ENCODE data around the gene STAT5B. TPM values are rescaled to one million over a fixed set of nuclear protein-coding genes. Genes with fewer than 3 reads are reported as not detected.

The STAT5B gene
- total RNA-seq, 1 experiment from 2014 or later: 36.4 TPM

DNA sequence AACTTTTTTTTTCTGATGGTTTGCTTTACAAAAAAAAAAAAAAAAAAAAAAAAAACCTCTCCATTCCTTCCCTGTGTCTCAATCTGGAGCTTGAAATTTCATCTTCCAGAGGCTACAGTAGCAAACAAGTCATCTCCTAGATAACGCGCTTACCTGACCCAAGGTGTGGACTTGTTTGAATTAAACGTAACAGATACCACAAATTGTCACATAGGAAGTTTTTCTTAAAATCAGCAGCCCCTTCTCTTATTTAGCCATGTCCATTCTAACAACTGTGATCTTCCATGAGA, 2.0 kb downstream of the STAT5B start (continued):
- TF ChIP-seq, protein P1, sequence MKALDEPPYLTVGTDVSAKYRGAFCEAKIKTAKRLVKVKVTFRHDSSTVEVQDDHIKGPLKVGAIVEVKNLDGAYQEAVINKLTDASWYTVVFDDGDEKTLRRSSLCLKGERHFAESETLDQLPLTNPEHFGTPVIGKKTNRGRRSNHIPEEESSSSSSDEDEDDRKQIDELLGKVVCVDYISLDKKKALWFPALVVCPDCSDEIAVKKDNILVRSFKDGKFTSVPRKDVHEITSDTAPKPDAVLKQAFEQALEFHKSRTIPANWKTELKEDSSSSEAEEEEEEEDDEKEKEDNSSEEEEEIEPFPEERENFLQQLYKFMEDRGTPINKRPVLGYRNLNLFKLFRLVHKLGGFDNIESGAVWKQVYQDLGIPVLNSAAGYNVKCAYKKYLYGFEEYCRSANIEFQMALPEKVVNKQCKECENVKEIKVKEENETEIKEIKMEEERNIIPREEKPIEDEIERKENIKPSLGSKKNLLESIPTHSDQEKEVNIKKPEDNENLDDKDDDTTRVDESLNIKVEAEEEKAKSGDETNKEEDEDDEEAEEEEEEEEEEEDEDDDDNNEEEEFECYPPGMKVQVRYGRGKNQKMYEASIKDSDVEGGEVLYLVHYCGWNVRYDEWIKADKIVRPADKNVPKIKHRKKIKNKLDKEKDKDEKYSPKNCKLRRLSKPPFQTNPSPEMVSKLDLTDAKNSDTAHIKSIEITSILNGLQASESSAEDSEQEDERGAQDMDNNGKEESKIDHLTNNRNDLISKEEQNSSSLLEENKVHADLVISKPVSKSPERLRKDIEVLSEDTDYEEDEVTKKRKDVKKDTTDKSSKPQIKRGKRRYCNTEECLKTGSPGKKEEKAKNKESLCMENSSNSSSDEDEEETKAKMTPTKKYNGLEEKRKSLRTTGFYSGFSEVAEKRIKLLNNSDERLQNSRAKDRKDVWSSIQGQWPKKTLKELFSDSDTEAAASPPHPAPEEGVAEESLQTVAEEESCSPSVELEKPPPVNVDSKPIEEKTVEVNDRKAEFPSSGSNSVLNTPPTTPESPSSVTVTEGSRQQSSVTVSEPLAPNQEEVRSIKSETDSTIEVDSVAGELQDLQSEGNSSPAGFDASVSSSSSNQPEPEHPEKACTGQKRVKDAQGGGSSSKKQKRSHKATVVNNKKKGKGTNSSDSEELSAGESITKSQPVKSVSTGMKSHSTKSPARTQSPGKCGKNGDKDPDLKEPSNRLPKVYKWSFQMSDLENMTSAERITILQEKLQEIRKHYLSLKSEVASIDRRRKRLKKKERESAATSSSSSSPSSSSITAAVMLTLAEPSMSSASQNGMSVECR (CRISPR knock-in tag; IDR thresholded peaks at IDR 0.05; ENCODE audit: borderline replicate concordance): no peak
- TF ChIP-seq PRRX2 (CRISPR knock-in tag; IDR thresholded peaks at IDR 0.05): no peak

- CTCF ChIA-PET: interaction anchor here (0.6 to 2.2 kb wide), 6 partner anchors 38 to 938 kb away, joined by 3 to 19 read pairs (median 4); partner anchors contain the start of genes HSPB9 and TMEM106A
- peak overlapping the region; percentile 21; the same call in 1 of the 2 replicates for H3K27ac Mint-ChIP-seq
- POLR2A ChIA-PET: no interaction called here
These were observed 2.5 kb downstream of the STAT5B start for GRCh38 chr17:42273474-42274252.

More at GRCh38 chr17:42273474-42274252, 2.5 kb downstream of the STAT5B start:
- no peak for TF ChIP-seq ZNF281 (CRISPR knock-in tag; IDR thresholded peaks at IDR 0.05)
- TF ChIP-seq TP53 (CRISPR knock-in tag; IDR thresholded peaks at IDR 0.05): no peak
- no peak for TF ChIP-seq CREB1 (CRISPR knock-in tag; IDR thresholded peaks at IDR 0.05)
- TF ChIP-seq CDX4 (CRISPR knock-in tag; IDR thresholded peaks at IDR 0.05; ENCODE audit: borderline replicate concordance): no peak
- TF ChIP-seq PRDM15 (CRISPR knock-in tag; IDR thresholded peaks at IDR 0.05): no peak
- TF ChIP-seq ZNF317 (CRISPR knock-in tag; IDR thresholded peaks at IDR 0.05; ENCODE audit: borderline replicate concordance, low read depth): no peak
- no peak for TF ChIP-seq RELA (CRISPR knock-in tag; IDR thresholded peaks at IDR 0.05; ENCODE audit: borderline replicate concordance)
- TF ChIP-seq ZNF416 (CRISPR knock-in tag; IDR thresholded peaks at IDR 0.05): no peak
- no peak for TF ChIP-seq NR3C1 (CRISPR knock-in tag; conservative IDR thresholded peaks at IDR 0.05; ENCODE audit: low read depth)
- TF ChIP-seq FOXP1 (CRISPR knock-in tag; IDR thresholded peaks at IDR 0.05; ENCODE audit: borderline replicate concordance): no peak
- TF ChIP-seq SMAD3 (CRISPR knock-in tag; IDR thresholded peaks at IDR 0.05; ENCODE audit: borderline replicate concordance): no peak
- TF ChIP-seq, protein P2, sequence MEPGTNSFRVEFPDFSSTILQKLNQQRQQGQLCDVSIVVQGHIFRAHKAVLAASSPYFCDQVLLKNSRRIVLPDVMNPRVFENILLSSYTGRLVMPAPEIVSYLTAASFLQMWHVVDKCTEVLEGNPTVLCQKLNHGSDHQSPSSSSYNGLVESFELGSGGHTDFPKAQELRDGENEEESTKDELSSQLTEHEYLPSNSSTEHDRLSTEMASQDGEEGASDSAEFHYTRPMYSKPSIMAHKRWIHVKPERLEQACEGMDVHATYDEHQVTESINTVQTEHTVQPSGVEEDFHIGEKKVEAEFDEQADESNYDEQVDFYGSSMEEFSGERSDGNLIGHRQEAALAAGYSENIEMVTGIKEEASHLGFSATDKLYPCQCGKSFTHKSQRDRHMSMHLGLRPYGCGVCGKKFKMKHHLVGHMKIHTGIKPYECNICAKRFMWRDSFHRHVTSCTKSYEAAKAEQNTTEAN (CRISPR knock-in tag; IDR thresholded peaks at IDR 0.05): no peak
- TF ChIP-seq, protein P3, sequence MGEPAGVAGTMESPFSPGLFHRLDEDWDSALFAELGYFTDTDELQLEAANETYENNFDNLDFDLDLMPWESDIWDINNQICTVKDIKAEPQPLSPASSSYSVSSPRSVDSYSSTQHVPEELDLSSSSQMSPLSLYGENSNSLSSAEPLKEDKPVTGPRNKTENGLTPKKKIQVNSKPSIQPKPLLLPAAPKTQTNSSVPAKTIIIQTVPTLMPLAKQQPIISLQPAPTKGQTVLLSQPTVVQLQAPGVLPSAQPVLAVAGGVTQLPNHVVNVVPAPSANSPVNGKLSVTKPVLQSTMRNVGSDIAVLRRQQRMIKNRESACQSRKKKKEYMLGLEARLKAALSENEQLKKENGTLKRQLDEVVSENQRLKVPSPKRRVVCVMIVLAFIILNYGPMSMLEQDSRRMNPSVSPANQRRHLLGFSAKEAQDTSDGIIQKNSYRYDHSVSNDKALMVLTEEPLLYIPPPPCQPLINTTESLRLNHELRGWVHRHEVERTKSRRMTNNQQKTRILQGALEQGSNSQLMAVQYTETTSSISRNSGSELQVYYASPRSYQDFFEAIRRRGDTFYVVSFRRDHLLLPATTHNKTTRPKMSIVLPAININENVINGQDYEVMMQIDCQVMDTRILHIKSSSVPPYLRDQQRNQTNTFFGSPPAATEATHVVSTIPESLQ (CRISPR knock-in tag; IDR thresholded peaks at IDR 0.05): no peak
- Mint-ChIP-seq H3K36me3 (no peaks in the 10 kb centered on the region), H3K4me3 (peak overlapping the region; percentile 48), H3K9me3 (no peaks in the 10 kb centered on the region), H3K4me1 (peaks cover 55% of the 10 kb centered on the region), H3K27me3 (ENCODE audit: low read depth) (peaks cover 6% of the 10 kb centered on the region)
- no peak for ATAC-seq
- no peak for DNase-seq (ENCODE audit: low spot score)
